HG02678 (cell line): ENCODE data around the gene ITK.
"Not testable (repeated sequence)": the region's sequence is repeated elsewhere in the genome, so short reads cannot be mapped to it uniquely, and the experiment has no call there.

ENCODE experiments used
- ATAC-seq: cut with Tn5 transposase; IDR thresholded peaks from one replicate; pipeline ENCODE4 v1.9.1; 2021; ENCODE audit warnings: mild to moderate bottlenecking, moderate library complexity; ENCODE audit not compliant: unreplicated experiment

ITK gene

GRCh38 chr5:157244704-157245103, 64.1 kb downstream of the ITK start:
- not testable (repeated sequence) for ATAC-seq

GRCh38 chr5:157245476-157245875, 64.8 kb downstream of the ITK start:
- no peak for ATAC-seq

GRCh38 chr5:157245886-157246285, 65.2 kb downstream of the ITK start:
- ATAC-seq = no peak

- no peak for ATAC-seq
Measured at GRCh38 chr5:157247267-157247666, 66.6 kb downstream of the ITK start.

- ATAC-seq = no peak
Measured at GRCh38 chr5:157248821-157249470, 68.3 kb downstream of the ITK start.

GRCh38 chr5:157252711-157253465, 72.2 kb downstream of the ITK start:
- ATAC-seq = peak; percentile 89

GRCh38 chr5:157253547-157253946, 72.9 kb downstream of the ITK start:
- ATAC-seq = peak; percentile 42

- no peak for ATAC-seq
Measured at GRCh38 chr5:157258450-157258849, 77.8 kb downstream of the ITK start.

GRCh38 chr5:157259699-157260098, 79.1 kb downstream of the ITK start:
- ATAC-seq = no peak

GRCh38 chr5:157263496-157264090, 83.0 kb downstream of the ITK start:
- ATAC-seq = no peak

- ATAC-seq = peak; percentile 86
Measured at GRCh38 chr5:157265714-157266285, 85.2 kb downstream of the ITK start, which contains the start of gene CYFIP2. CYFIP2 (plus strand) TSS chr5:157266123; CDS start chr5:157285362, 19,239 bp downstream.

- ATAC-seq = peak; percentile 47
Measured at GRCh38 chr5:157266286-157267007, 85.8 kb downstream of the ITK start.

- ATAC-seq = no peak
Measured at GRCh38 chr5:157267025-157267424, 86.4 kb downstream of the ITK start.

GRCh38 chr5:157267761-157268480, 87.3 kb downstream of the ITK start:
- no peak for ATAC-seq

GRCh38 chr5:157269165-157269671, 88.6 kb downstream of the ITK start:
- no peak for ATAC-seq

GRCh38 chr5:157269761-157270272, 89.2 kb downstream of the ITK start:
- ATAC-seq = no peak

- ATAC-seq = no peak
Measured at GRCh38 chr5:157270771-157271170, 90.1 kb downstream of the ITK start.

- peak; percentile 86 for ATAC-seq
Measured at GRCh38 chr5:157271740-157272271, 91.2 kb downstream of the ITK start.

GRCh38 chr5:157273131-157273556, 92.5 kb downstream of the ITK start:
- ATAC-seq = peak; percentile 41

- ATAC-seq = no peak
Measured at GRCh38 chr5:157275403-157275802, 94.8 kb downstream of the ITK start.
